CD4-positive, alpha-beta memory T cell (primary cell): ENCODE measurements around the gene DIP2C. TPM values are rescaled to one million over a fixed set of nuclear protein-coding genes. Genes with fewer than 3 reads are reported as not detected.
"Not testable (repeated sequence)": the region's sequence is repeated elsewhere in the genome, so short reads cannot be mapped to it uniquely, and the experiment has no call there.

ENCODE experiments used
- CTCF ChIA-PET: fragments of 350-600 bp; sonication (Branson Sonifier 250); formaldehyde crosslinking; loops from one replicate; lab custom pipeline; 2021; ENCODE audit warnings: inconsistent platforms; ENCODE audit not compliant: partially characterized antibody; lab: Charles Lee
- POLR2A ChIA-PET: fragments of 350-600 bp; sonication (Branson Sonifier 250); formaldehyde crosslinking; loops from one replicate; lab custom pipeline; 2021; ENCODE audit not compliant: partially characterized antibody; lab: Charles Lee
- DNase-seq, 5 donors: peaks; one replicate each; pipeline versions ENCODE4 v3.0.0 to v3.0.0-alpha.2; 2020 to 2022; ENCODE audit warnings: mixed read lengths in 1 of 5
- H3K27ac ChIP-seq: one replicate; pipeline ENCODE4 v1.7.0; 2013; ENCODE audit warnings: low read depth, low read length
- H3K27me3 ChIP-seq: 2 replicates; pipeline ENCODE4 v1.7.0; 2013; ENCODE audit warnings: mild to moderate bottlenecking, low read length, moderate library complexity; ENCODE audit not compliant: insufficient read depth
- H3K36me3 ChIP-seq: 2 replicates; pipeline ENCODE4 v1.7.0; 2013; ENCODE audit warnings: mild to moderate bottlenecking, low read length, moderate library complexity; ENCODE audit not compliant: insufficient read depth
- H3K4me1 ChIP-seq: 2 replicates; pipeline ENCODE4 v1.7.0; 2013; ENCODE audit warnings: mild to moderate bottlenecking, low read length, moderate library complexity; ENCODE audit not compliant: insufficient read depth
- H3K4me3 ChIP-seq, 2 donors: one replicate each; pipeline ENCODE4 v1.7.0; 2013; ENCODE audit warnings: low read length in 2 of 2, mild to moderate bottlenecking in 1 of 2
- H3K9me3 ChIP-seq, 2 donors: one replicate each; pipeline ENCODE4 v1.7.0; 2013; ENCODE audit warnings: low read length in 2 of 2, control low read depth in 1 of 2; ENCODE audit not compliant: control insufficient read depth in 1 of 2
- H3K27ac Mint-ChIP-seq, 7 donors: one replicate each; pipeline ENCODE4 v1.8.0; 2020 to 2021; ENCODE audit warnings: mixed read lengths in 7 of 7, mild to moderate bottlenecking in 6 of 7, inconsistent platforms in 3 of 7, moderate library complexity in 3 of 7
- H3K27me3 Mint-ChIP-seq, 2 donors: one replicate each; pipeline ENCODE4 v1.8.0; 2020 to 2021; ENCODE audit warnings: mixed read lengths in 2 of 2
- H3K36me3 Mint-ChIP-seq, 2 donors: one replicate each; pipeline ENCODE4 v1.8.0; 2020 to 2021; ENCODE audit warnings: mixed read lengths in 2 of 2, inconsistent platforms in 1 of 2, mild to moderate bottlenecking in 1 of 2
- H3K4me1 Mint-ChIP-seq, 4 donors: one replicate each; pipeline ENCODE4 v1.8.0; 2020 to 2021; ENCODE audit warnings: mixed read lengths in 4 of 4, mild to moderate bottlenecking in 1 of 4
- H3K4me3 Mint-ChIP-seq, 8 donors: one replicate each; pipeline ENCODE4 v1.8.0; 2020 to 2021; ENCODE audit warnings: mixed read lengths in 8 of 8, mild to moderate bottlenecking in 7 of 8, moderate library complexity in 6 of 8, inconsistent platforms in 3 of 8
- H3K9me3 Mint-ChIP-seq, 8 donors: one replicate each; pipeline ENCODE4 v1.8.0; 2020 to 2021; ENCODE audit warnings: mixed read lengths in 8 of 8, mild to moderate bottlenecking in 5 of 8, inconsistent platforms in 3 of 8, moderate library complexity in 1 of 8
- intact Hi-C: fragments of 100-400 bp; cut with micrococcal nuclease; formaldehyde crosslinking; loops from one replicate; pipeline ENCODE4 v1.15.1; 2023
- polyA plus RNA-seq, 2 donors: library from polyadenylated mRNA; unstranded; fragments of 300-500 nt; fragmentation: Illumina TruSeq; gene quantifications; one replicate each; pipeline ENCODE4 v1.2.3, GENCODE V29; 2021
- total RNA-seq, 2 experiments: library from RNA; stranded (reverse); gene quantifications; one replicate each; pipeline ENCODE4 v1.2.3, GENCODE V29; 2021

Gene DIP2C
- total and polyA plus RNA-seq, 4 experiments from 2014 or later, result 1.1 to 6.0 (median 3.9) TPM

DNA sequence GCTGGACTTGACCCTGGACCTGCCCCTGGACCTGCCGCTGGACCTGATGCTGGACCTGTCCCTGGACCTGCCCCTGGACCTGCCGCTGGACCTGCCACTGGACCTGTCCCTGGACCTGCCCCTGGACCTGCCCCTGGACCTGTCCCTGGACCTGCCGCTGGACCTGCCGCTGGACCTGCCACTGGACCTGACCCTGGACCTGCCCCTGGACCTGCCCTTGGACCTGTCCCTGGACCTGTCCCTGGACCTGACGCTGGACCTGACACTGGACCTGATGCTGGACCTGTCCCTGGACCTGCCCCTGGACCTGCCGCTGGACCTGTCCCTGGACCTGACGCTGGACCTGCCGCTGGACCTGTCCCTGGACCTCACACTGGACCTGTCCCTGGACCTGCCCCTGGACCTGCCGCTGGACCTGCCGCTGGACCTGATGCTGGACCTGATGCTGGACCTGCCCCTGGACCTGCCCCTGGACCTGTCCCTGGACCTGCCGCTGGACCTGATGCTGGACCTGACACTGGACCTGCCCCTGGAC, 31.6 kb downstream of the DIP2C start:
- H3K36me3 Mint-ChIP-seq, H3K27me3 Mint-ChIP-seq, H3K9me3 ChIP-seq, H3K4me1 ChIP-seq, H3K27ac ChIP-seq, DNase-seq, H3K27ac Mint-ChIP-seq, intact Hi-C loops, H3K36me3 ChIP-seq, CTCF ChIA-PET, H3K4me3 ChIP-seq, H3K4me1 Mint-ChIP-seq, POLR2A ChIA-PET, H3K9me3 Mint-ChIP-seq, H3K4me3 Mint-ChIP-seq, H3K27me3 ChIP-seq: not testable (repeated sequence)

DNA sequence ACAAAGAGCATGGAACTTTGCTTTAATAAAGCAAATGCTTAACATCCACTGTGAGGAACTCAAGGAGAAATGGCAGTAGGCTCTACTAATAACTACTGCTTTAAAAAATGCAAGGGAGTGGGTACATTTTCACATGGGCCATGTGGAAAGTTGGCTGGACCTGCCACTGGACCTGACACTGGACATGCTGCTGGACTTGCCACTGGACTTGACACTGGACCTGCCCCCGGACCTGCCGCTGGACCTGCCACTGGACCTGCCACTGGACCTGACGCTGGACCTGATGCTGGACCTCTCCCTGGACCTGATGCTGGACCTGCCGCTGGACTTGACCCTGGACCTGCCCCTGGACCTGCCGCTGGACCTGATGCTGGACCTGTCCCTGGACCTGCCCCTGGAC, 32.6 kb downstream of the DIP2C start:
- Histone ChIP-seq H3K27ac (no peak overlapping the region), H3K9me3 (peaks cover 0 to 3% of the 10 kb centered on the region in 2 donors), H3K4me1 (no peaks in the 10 kb centered on the region), H3K4me3 (no peak overlapping the region), H3K36me3 (no peaks in the 10 kb centered on the region), H3K27me3 (no peaks in the 10 kb centered on the region)
- H3K4me3 Mint-ChIP-seq, result no peak overlapping the region
- POLR2A ChIA-PET, result no interaction called here
- no peaks in the 10 kb centered on the region for H3K36me3 Mint-ChIP-seq
- no peak overlapping the region for H3K27ac Mint-ChIP-seq
- no peaks in the 10 kb centered on the region for H3K9me3 Mint-ChIP-seq
- CTCF ChIA-PET, result no interaction called here
- intact Hi-C loops, result no loop called here
- H3K4me1 Mint-ChIP-seq, result peaks cover 0 to 6% (median 0%) of the 10 kb centered on the region in 4 donors
- H3K27me3 Mint-ChIP-seq, result peaks cover 4 to 8% of the 10 kb centered on the region in 2 donors
- no peak for DNase-seq

DNA sequence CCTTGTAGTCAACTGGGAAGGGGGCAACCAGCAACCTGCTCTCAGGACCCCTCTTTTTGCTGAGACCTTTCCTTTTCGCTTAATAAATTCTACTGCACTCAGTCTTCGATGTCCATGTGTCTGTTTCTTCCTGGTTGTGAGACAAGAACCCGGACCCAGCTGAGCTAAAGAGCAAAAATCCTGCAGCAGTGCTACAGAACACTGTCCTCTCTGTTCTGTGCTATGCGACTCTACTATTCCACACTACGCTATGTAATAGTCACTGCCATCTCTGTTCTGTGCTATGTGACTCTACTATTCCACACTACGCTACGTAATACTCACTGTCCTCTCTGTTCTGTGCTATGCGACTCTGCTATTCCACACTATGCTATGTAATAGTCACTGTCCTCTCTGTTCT, 34.3 kb downstream of the DIP2C start:
- Histone ChIP-seq H3K4me1 (no peaks in the 10 kb centered on the region), H3K27ac (no peak overlapping the region), H3K4me3 (no peak overlapping the region), H3K9me3 (peaks cover 0 to 3% of the 10 kb centered on the region in 2 donors), H3K27me3 (no peaks in the 10 kb centered on the region), H3K36me3 (no peaks in the 10 kb centered on the region)
- H3K36me3 Mint-ChIP-seq, result no peaks in the 10 kb centered on the region
- intact Hi-C loops, result no loop called here
- ChIA-PET POLR2A (no interaction called here), CTCF (no interaction called here)
- H3K27ac Mint-ChIP-seq, result no peak overlapping the region
- peaks cover 0 to 6% (median 0%) of the 10 kb centered on the region in 4 donors for H3K4me1 Mint-ChIP-seq
- DNase-seq, result no peak
- H3K4me3 Mint-ChIP-seq, result no peak overlapping the region
- peaks cover 1 to 8% of the 10 kb centered on the region in 2 donors for H3K27me3 Mint-ChIP-seq
- no peaks in the 10 kb centered on the region for H3K9me3 Mint-ChIP-seq

DNA sequence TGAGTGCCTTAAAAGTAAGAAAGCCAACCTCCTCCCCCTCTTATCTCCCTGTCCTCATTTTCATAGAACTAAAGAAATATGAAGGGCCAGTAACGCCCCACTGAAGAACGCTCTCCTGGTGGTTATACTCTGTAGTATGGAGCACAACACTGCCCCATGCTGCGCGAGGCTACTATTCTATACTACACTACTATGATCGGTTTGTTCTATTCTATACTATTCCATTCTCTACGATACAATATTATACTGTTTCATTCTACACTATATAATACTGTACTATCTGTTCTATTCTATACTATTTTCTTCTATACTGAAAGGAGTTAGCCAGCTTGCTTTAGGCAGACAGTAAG, 34.8 kb downstream of the DIP2C start:
- Mint-ChIP-seq H3K4me3 (no peak overlapping the region), H3K27ac (no peak overlapping the region), H3K9me3 (no peaks in the 10 kb centered on the region), H3K36me3 (no peaks in the 10 kb centered on the region), H3K27me3 (peaks cover 3 to 10% of the 10 kb centered on the region in 2 donors), H3K4me1 (peaks cover 0 to 4% (median 0%) of the 10 kb centered on the region in 4 donors)
- intact Hi-C loops, result no loop called here
- POLR2A ChIA-PET, result no interaction called here
- CTCF ChIA-PET, result no interaction called here
- H3K4me3 ChIP-seq, result no peak overlapping the region
- H3K27me3 ChIP-seq, result no peaks in the 10 kb centered on the region
- no peak for DNase-seq
- no peaks in the 10 kb centered on the region for H3K36me3 ChIP-seq
- no peaks in the 10 kb centered on the region for H3K4me1 ChIP-seq
- H3K27ac ChIP-seq, result no peak overlapping the region
- peaks cover 0 to 3% of the 10 kb centered on the region in 2 donors for H3K9me3 ChIP-seq

DNA sequence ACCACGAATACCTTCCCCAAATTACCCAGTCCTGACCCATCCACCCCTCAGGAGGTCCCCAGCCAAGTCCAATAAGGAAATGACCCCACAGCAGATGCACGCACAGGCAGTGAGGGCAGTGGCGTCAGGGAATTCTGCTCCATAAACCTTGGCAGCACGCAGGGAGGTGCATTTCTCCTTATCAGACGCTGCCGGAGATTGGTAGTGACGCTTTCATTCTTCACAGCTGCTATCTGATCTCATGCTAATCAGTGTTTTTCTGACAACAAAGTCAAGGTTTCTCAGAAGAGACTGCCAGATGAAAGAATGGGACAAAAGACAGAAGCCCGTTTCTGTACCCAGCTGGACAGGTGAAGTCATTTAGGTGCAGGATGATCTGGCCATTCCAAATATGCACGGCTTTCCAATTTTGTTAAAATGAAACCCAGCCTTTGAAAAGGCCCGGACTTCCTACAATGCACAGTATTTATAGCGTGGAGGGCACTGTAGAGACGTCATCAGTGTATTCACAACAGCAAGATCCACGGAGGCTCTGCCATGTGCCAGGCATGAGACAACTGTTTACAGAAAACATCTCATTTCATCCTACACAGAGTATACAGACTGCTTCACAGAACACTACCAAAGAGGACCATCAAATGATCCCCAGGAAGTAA, 35.3 kb downstream of the DIP2C start:
- H3K4me1 ChIP-seq, result no peaks in the 10 kb centered on the region
- H3K4me1 Mint-ChIP-seq, result peaks cover 0 to 1% (median 0%) of the 10 kb centered on the region in 4 donors
- no peak overlapping the region for H3K4me3 Mint-ChIP-seq
- no peak for DNase-seq
- no peak overlapping the region for H3K4me3 ChIP-seq
- H3K9me3 Mint-ChIP-seq, result no peaks in the 10 kb centered on the region
- H3K36me3 Mint-ChIP-seq, result no peaks in the 10 kb centered on the region
- H3K27me3 Mint-ChIP-seq, result peaks cover 3 to 8% of the 10 kb centered on the region in 2 donors
- H3K27ac Mint-ChIP-seq, result no peak overlapping the region
- CTCF ChIA-PET, result no interaction called here
- H3K36me3 ChIP-seq, result no peaks in the 10 kb centered on the region
- intact Hi-C loops, result no loop called here
- H3K27ac ChIP-seq, result no peak overlapping the region
- no peaks in the 10 kb centered on the region for H3K27me3 ChIP-seq
- H3K9me3 ChIP-seq, result peaks cover 0 to 3% of the 10 kb centered on the region in 2 donors
- POLR2A ChIA-PET, result no interaction called here

DNA sequence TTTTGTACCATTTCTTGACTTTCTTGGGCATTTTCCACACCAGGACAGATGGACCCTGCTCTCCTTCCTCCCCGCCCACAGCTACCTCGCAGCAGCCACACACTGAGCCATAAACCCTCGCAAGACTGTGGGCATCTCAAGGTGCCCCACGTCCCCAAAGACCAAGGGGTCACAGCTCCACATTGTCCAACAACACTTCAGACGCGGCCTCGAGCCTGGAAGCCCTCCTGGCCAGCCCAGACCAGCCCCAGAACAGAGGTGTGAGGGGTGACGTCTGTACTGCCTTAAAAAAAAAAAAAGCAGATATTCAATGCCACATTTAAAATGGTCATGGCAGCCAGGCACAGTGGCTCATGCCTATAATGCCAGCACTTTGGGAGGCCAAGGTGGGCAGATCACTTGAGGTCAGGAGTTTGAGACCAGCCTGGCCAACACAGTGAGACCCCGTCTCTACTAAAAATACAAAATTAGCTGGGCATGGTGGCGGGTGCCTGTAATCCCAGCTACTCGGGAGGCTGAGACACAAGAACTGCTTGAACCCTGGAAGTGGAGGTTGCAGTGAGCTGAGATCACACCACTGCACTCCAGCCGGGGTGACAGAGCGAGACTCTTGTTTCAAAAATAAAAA, 36.5 kb downstream of the DIP2C start:
- H3K27ac ChIP-seq, H3K4me3 Mint-ChIP-seq, H3K4me1 Mint-ChIP-seq, H3K36me3 Mint-ChIP-seq, intact Hi-C loops, H3K27ac Mint-ChIP-seq, H3K36me3 ChIP-seq, H3K9me3 ChIP-seq, H3K27me3 ChIP-seq, H3K4me3 ChIP-seq, CTCF ChIA-PET, DNase-seq, H3K9me3 Mint-ChIP-seq, POLR2A ChIA-PET, H3K4me1 ChIP-seq, H3K27me3 Mint-ChIP-seq: not testable (repeated sequence)

DNA sequence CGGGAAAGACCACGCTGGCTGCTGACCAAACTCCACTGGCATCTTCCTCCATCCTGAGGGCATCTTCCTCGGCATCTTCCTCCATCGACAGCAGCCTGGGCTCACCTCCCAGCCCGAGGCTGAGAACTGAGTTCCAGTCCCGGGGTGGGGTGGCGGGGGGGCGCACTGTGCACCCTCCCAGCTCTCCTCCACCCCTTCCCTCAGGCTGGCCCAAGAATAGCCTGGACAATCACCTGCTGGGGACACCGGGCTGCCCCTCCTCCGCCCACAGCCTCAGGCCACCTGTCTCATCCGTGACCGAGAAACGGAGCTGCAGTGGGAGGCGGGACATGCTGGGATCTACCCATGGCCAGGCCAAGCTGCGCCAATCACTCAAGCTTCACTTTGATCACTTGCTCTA, 37.2 kb downstream of the DIP2C start:
- Mint-ChIP-seq H3K4me3 (no peak overlapping the region), H3K36me3 (no peaks in the 10 kb centered on the region), H3K4me1 (no peaks in the 10 kb centered on the region), H3K27ac (no peak overlapping the region), H3K27me3 (peaks cover 3 to 5% of the 10 kb centered on the region in 2 donors), H3K9me3 (no peaks in the 10 kb centered on the region)
- DNase-seq, result no peak
- H3K9me3 ChIP-seq, result peaks cover 0 to 3% of the 10 kb centered on the region in 2 donors
- no peaks in the 10 kb centered on the region for H3K36me3 ChIP-seq
- CTCF ChIA-PET, result interaction anchor here (1.4 kb wide), 1 partner anchor 9 kb away, joined by 3 read pairs; no protein-coding TSS in a partner anchor
- POLR2A ChIA-PET, result no interaction called here
- no peaks in the 10 kb centered on the region for H3K4me1 ChIP-seq
- no peaks in the 10 kb centered on the region for H3K27me3 ChIP-seq
- intact Hi-C loops, result no loop called here
- no peak overlapping the region for H3K27ac ChIP-seq
- no peak overlapping the region for H3K4me3 ChIP-seq
